Measurements from ENCODE around the gene IFNG-AS1.

IFNG-AS1 gene

DNA sequence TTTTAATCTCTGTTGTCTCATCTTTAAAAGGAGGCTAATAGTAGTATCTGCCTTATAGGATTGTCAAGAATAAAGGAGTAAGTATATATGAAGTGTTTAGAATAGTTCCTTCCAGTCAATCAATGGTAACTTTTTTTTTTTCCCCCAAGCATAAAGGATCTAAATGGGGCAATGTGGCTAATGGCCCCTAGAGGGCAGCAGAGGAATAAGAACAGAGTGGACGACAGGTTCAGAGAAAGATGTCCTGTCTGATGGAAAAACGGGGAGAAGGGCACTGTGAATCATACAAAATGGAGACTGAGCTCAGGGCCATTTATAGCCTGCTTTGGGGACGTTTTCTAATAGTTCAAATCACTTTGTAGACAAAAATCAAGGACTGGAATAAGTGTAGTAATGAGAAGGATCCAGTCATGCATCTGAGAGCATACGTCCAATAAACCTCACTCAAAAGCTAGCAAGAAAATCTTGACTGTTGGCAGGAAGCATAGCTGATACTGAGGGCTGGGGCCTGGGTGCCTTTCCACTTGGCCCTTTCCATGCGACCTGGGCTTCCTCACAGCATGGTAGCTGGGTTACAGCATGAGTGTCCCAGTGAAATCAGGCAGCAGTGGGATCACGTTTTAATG, 51.3 kb downstream of the IFNG-AS1 start:
- DNase-seq = peak; percentile 82

- peak; percentile 6 for DNase-seq
Observed at GRCh38 chr12:68042212-68042699, 53.0 kb downstream of the IFNG-AS1 start.

GRCh38 chr12:68043435-68043834, 54.2 kb downstream of the IFNG-AS1 start:
- no peak for DNase-seq

GRCh38 chr12:68048648-68049297, 59.5 kb downstream of the IFNG-AS1 start:
- DNase-seq = no peak

DNA sequence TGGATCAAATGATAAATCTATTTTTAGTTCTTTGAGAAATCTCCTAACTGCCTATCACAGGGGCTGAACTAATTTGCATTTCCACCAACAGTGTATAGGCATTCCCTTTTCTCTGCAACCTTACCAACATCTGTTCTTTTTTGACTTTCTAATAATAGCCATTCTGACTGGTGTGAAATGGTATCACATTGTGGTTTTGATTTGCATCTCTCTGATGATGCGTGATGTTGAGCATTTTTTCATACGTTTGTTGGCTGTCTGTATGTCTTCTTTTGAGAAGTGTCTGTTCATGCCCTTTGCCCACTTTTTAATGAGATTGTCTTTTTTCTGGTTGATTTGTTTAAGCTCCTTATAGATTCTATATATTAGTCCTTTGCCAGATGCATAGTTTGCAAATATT, 67.1 kb downstream of the IFNG-AS1 start:
- DNase-seq = no peak

DNA sequence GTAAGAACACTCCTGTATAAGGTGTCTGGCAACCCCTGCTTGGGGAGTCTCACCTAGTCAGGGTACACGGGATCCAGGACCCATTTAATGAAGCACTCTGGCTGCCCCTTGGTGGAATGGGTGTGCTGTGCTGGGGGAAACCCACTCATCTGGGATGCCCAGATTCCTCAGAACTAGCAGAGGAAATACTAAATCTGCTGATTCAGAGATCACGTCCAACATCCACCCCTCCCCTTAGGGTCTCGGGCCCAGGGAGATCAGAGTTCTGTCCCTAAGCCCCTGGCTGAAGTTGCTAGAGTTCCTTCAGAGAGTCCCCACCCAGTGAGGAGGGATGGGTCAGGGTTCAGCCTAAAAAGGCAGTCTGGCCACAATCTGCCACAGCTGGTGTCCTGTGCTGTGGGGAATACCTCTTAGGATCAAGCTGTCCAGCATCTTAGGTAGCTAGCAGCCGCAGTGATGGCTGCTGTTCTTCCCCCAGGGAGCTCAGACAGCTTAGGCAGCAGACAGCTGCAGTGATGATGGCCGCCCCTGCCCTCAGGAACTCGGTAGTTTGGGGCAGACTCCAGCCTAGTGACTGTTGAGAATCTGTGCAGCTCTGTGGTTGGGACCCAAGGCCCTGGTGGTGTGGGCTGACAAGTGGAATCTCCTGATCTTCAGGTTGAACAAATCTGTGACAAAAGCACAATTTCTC, 74.8 kb downstream of the IFNG-AS1 start:
- no peak for DNase-seq

DNA sequence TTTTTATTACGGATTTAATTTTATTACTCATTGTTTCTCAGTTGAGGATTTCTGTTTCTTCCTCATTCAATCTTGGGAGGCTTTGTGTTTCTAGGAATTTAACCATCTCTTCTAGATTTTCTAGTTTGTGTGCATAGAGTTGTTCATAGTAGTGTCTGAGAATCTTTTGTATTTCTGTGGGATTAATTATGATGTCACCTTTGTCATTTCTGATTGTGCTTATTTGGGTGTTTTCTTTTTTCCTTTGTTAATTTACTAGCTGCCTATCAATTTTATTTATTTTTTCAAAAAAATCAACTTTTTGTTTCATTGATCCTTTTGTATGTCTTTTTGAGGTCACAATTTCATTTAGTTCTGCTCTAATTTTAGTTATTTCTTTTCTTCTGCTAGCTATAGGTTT, 75.9 kb downstream of the IFNG-AS1 start:
- DNase-seq = no peak

GRCh38 chr12:68065687-68066086, 76.4 kb downstream of the IFNG-AS1 start:
- no peak for DNase-seq

- DNase-seq = peak; percentile 14
Observed at GRCh38 chr12:68067762-68068376, 78.6 kb downstream of the IFNG-AS1 start.

- no peak for DNase-seq
Observed at GRCh38 chr12:68069275-68069674, 80.0 kb downstream of the IFNG-AS1 start.
